ENCODE measurements around the gene KCNQ5. TPM values are rescaled to one million over a fixed set of nuclear protein-coding genes. Genes with fewer than 3 reads are reported as not detected.

Gene KCNQ5
- total RNA-seq, 1 experiment from 2014 or later: 9.4 TPM

GRCh38 chr6:73152556-73152955 is 530.7 kb downstream of the KCNQ5 start:
- H3K27ac ChIP-seq (ENCODE audit: low read length): no peak overlapping the region
- H3K4me1 ChIP-seq (ENCODE audit: control insufficient read depth, insufficient read depth, low read length): no peaks in the 10 kb centered on the region
- no peaks in the 10 kb centered on the region for H3K36me3 ChIP-seq (ENCODE audit: control insufficient read depth, insufficient read depth, low read length)
- in situ Hi-C loops (cut with HindIII; ENCODE audit: low pct_unique_long_range_greater_than_20kb, low sequenced_read_pairs) (no loop called here), intact Hi-C loops (cut with micrococcal nuclease; ENCODE audit: unreplicated experiment) (no loop called here)
- no peaks in the 10 kb centered on the region for H3K27me3 ChIP-seq (ENCODE audit: control insufficient read depth, insufficient read depth, low read length)
- H3K9me3 ChIP-seq (ENCODE audit: control insufficient read depth, insufficient read depth, low read depth, low read length): no peaks in the 10 kb centered on the region
- ChIA-PET CTCF (interaction anchor here (0.7 kb wide), 1 partner anchor 237 kb away, joined by 6 read pairs; no protein-coding TSS in a partner anchor), POLR2A (interaction anchor here (0.6 kb wide), 1 partner anchor 563 kb away, joined by 3 read pairs; no protein-coding TSS in a partner anchor)
- DNase-seq (ENCODE audit: low read depth, low spot score) (no peak), ATAC-seq (no peak)
- TF ChIP-seq CTCF (IDR thresholded peaks at IDR 0.05) (no peak), TCF7L2 (IDR thresholded peaks at IDR 0.05; ENCODE audit: low read depth, low read length) (no peak), POLR2AphosphoS5 (IDR thresholded peaks at IDR 0.05; ENCODE audit: low read depth, low read length) (no peak), REST (IDR thresholded peaks at IDR 0.05; ENCODE audit: insufficient read depth in 1 of 2, low read depth in 2 of 2, low read length in 1 of 2) (no peak), SIN3A (IDR thresholded peaks at IDR 0.05; ENCODE audit: borderline replicate concordance, insufficient read depth, low read depth, low read length) (no peak)
- BruUV-seq (replicated peaks): no TSS peak
- H3K4me3 ChIP-seq (ENCODE audit: low read depth in 2 of 2, low read length in 2 of 2): no peak overlapping the region

- intact Hi-C loops (cut with micrococcal nuclease; ENCODE audit: unreplicated experiment): no loop called here
- POLR2A ChIA-PET: interaction anchor here (0.8 kb wide), 1 partner anchor 63 kb away, joined by 6 read pairs; no protein-coding TSS in a partner anchor
- TF ChIP-seq TCF7L2 (IDR thresholded peaks at IDR 0.05; ENCODE audit: low read depth, low read length) (no peak), CTCF (IDR thresholded peaks at IDR 0.05) (no peak), REST (IDR thresholded peaks at IDR 0.05; ENCODE audit: insufficient read depth in 1 of 2, low read depth in 2 of 2, low read length in 1 of 2) (no peak), SIN3A (IDR thresholded peaks at IDR 0.05; ENCODE audit: borderline replicate concordance, insufficient read depth, low read depth, low read length) (no peak), POLR2AphosphoS5 (IDR thresholded peaks at IDR 0.05; ENCODE audit: low read depth, low read length) (no peak)
- H3K27ac ChIP-seq (ENCODE audit: low read length): no peak overlapping the region
- no TSS peak for BruUV-seq (replicated peaks)
- no peak overlapping the region for H3K4me3 ChIP-seq (ENCODE audit: low read depth in 2 of 2, low read length in 2 of 2)
- H3K36me3 ChIP-seq (ENCODE audit: control insufficient read depth, insufficient read depth, low read length): no peaks in the 10 kb centered on the region
- CTCF ChIA-PET: interaction anchor here (0.5 to 0.7 kb wide), 2 partner anchors 223 to 236 kb away, joined by 6 to 9 read pairs; no protein-coding TSS in a partner anchor
- ATAC-seq: no peak
- in situ Hi-C loops (cut with HindIII; ENCODE audit: low pct_unique_long_range_greater_than_20kb, low sequenced_read_pairs): no loop called here
- no peaks in the 10 kb centered on the region for H3K4me1 ChIP-seq (ENCODE audit: control insufficient read depth, insufficient read depth, low read length)
- no peaks in the 10 kb centered on the region for H3K9me3 ChIP-seq (ENCODE audit: control insufficient read depth, insufficient read depth, low read depth, low read length)
- no peak for DNase-seq (ENCODE audit: low read depth, low spot score)
- no peaks in the 10 kb centered on the region for H3K27me3 ChIP-seq (ENCODE audit: control insufficient read depth, insufficient read depth, low read length)
Measured at GRCh38 chr6:73152966-73153757, 531.3 kb downstream of the KCNQ5 start.

All from Panc1 (cell line).